Amniotic epithelial cell (primary cell): ENCODE data around the gene TSPAN5.
A peak's percentile ranks its signal among the peaks of the same experiment; 100 is the strongest.
"Not testable (repeated sequence)": the region's sequence is repeated elsewhere in the genome, so short reads cannot be mapped to it uniquely, and the experiment has no call there.

Experiments used
- DNase-seq: peaks from one replicate; pipeline ENCODE4 v3.0.0-alpha.2; 2010; ENCODE audit warnings: low read depth

The TSPAN5 gene

GRCh38 chr4:98546910-98547594 lies 111.4 kb downstream of the TSPAN5 start:
- no peak for DNase-seq

- DNase-seq, result no peak
Observed at GRCh38 chr4:98544818-98545414, 113.5 kb downstream of the TSPAN5 start.

- no peak for DNase-seq
Observed at GRCh38 chr4:98544141-98544817, 114.1 kb downstream of the TSPAN5 start.

- no peak for DNase-seq
Observed at GRCh38 chr4:98542011-98542410, 116.4 kb downstream of the TSPAN5 start.

GRCh38 chr4:98540803-98541202 lies 117.6 kb downstream of the TSPAN5 start:
- no peak for DNase-seq

- no peak for DNase-seq
Observed at GRCh38 chr4:98539741-98540140, 118.7 kb downstream of the TSPAN5 start.

- peak; percentile 32 for DNase-seq
Observed at GRCh38 chr4:98539299-98539698, 119.1 kb downstream of the TSPAN5 start.

- no peak for DNase-seq
Observed at GRCh38 chr4:98536631-98537030, 121.8 kb downstream of the TSPAN5 start.

GRCh38 chr4:98534146-98534545 lies 124.3 kb downstream of the TSPAN5 start:
- DNase-seq, result not testable (repeated sequence)

GRCh38 chr4:98530572-98530971 lies 127.8 kb downstream of the TSPAN5 start:
- DNase-seq, result no peak

- DNase-seq, result no peak
Observed at GRCh38 chr4:98529970-98530569, 128.3 kb downstream of the TSPAN5 start.

GRCh38 chr4:98528882-98529281 lies 129.5 kb downstream of the TSPAN5 start:
- peak; percentile 96 for DNase-seq

GRCh38 chr4:98527534-98528269 lies 130.7 kb downstream of the TSPAN5 start:
- peak; percentile 45 for DNase-seq

GRCh38 chr4:98524230-98524629 lies 134.2 kb downstream of the TSPAN5 start:
- DNase-seq, result peak; percentile 24

GRCh38 chr4:98522636-98523395 lies 135.6 kb downstream of the TSPAN5 start:
- DNase-seq, result peak; percentile 80

GRCh38 chr4:98522062-98522461 lies 136.3 kb downstream of the TSPAN5 start:
- DNase-seq, result peak; percentile 17

GRCh38 chr4:98521486-98521885 lies 136.9 kb downstream of the TSPAN5 start:
- DNase-seq, result no peak

GRCh38 chr4:98519268-98519977 lies 139.0 kb downstream of the TSPAN5 start:
- peak; percentile 97 for DNase-seq

GRCh38 chr4:98518559-98519267 lies 139.7 kb downstream of the TSPAN5 start:
- peak; percentile 10 for DNase-seq
